PC-9 (cell line): ENCODE results near the gene CIBAR2. TPM values are rescaled to one million over a fixed set of nuclear protein-coding genes. Genes with fewer than 3 reads are reported as not detected.

Source experiments
- BruUV-seq: library from RNA; stranded (reverse); fragments of 400-500 nt; replicated peaks from 2 replicates; lab custom pipeline; 2021; lab: Mats Ljungman, UMichigan
- CTCF ChIA-PET: fragments of 300-600 bp; sonication (Branson Sonifier 250); formaldehyde crosslinking; loops from one replicate; lab custom pipeline; 2022; ENCODE audit warnings: antibody characterized with exemption; lab: Charles Lee
- POLR2A ChIA-PET: fragments of 300-600 bp; sonication (Branson Sonifier 250); formaldehyde crosslinking; loops from one replicate; lab custom pipeline; 2022; ENCODE audit warnings: antibody characterized with exemption; ENCODE audit not compliant: unreplicated experiment; lab: Charles Lee
- DNase-seq, 2 experiments: peaks; one replicate each; pipeline versions ENCODE4 v3.0.0 to v3.0.0-alpha.2; 2015 to 2022; ENCODE audit warnings: mixed read lengths in 1 of 2
- H2AFZ ChIP-seq: fragments of 200-600 bp; sonication (generic); 2 replicates; pipeline ENCODE4 v1.8.1; 2017; ENCODE audit warnings: antibody characterized with exemption
- H3F3A ChIP-seq: fragments of 200-600 bp; sonication (generic); 2 replicates; pipeline ENCODE4 v1.8.1; 2017; ENCODE audit warnings: antibody characterized with exemption, mild to moderate bottlenecking, low read depth; ENCODE audit not compliant: insufficient read depth
- H3K27ac ChIP-seq: fragments of 200-600 bp; sonication (generic); 2 replicates; pipeline ENCODE4 v1.6.1; 2016; ENCODE audit warnings: mixed run types
- H3K27me3 ChIP-seq: fragments of 200-600 bp; sonication (generic); 2 replicates; pipeline ENCODE4 v1.6.1; 2016; ENCODE audit warnings: low read depth, mixed run types; ENCODE audit not compliant: insufficient read depth
- H3K36me3 ChIP-seq: fragments of 200-600 bp; sonication (generic); 2 replicates; pipeline ENCODE4 v1.6.1; 2016; ENCODE audit warnings: low read depth, mixed run types
- H3K4me1 ChIP-seq: fragments of 200-600 bp; sonication (generic); replicated peaks from 2 replicates; pipeline ENCODE4 v1.6.1; 2016; ENCODE audit warnings: mixed run types; ENCODE audit not compliant: insufficient read depth
- H3K4me2 ChIP-seq: fragments of 200-600 bp; sonication (generic); 2 replicates; pipeline ENCODE4 v1.6.1; 2017; ENCODE audit warnings: mixed run types
- H3K4me3 ChIP-seq: fragments of 200-600 bp; sonication (generic); 2 replicates; pipeline ENCODE4 v1.6.1; 2016; ENCODE audit warnings: mixed run types
- H3K79me2 ChIP-seq: fragments of 200-600 bp; sonication (generic); 2 replicates; pipeline ENCODE4 v1.6.1; 2017; ENCODE audit warnings: low read depth, mixed run types
- H3K9me2 ChIP-seq: fragments of 200-600 bp; sonication (generic); 2 replicates; pipeline ENCODE4 v1.8.1; 2017; ENCODE audit warnings: mild to moderate bottlenecking; ENCODE audit not compliant: insufficient read depth
- H3K9me3 ChIP-seq: fragments of 200-600 bp; sonication (generic); 2 replicates; pipeline ENCODE4 v1.8.1; 2016; ENCODE audit warnings: low read depth; ENCODE audit not compliant: insufficient read depth
- H4K20me1 ChIP-seq: fragments of 200-600 bp; sonication (generic); 2 replicates; pipeline ENCODE4 v1.8.1; 2017; ENCODE audit not compliant: insufficient read depth
- CTCF ChIP-seq: fragments of 200-600 bp; sonication (generic); conservative IDR thresholded peaks from 2 replicates; pipeline ENCODE4 v1.6.1; 2017; ENCODE audit warnings: mixed run types, antibody characterized with exemption, mild to moderate bottlenecking, moderate library complexity
- EZH2 ChIP-seq: fragments of 200-600 bp; sonication (generic); IDR thresholded peaks from 2 replicates; pipeline ENCODE4 v1.8.0; 2017; ENCODE audit warnings: antibody characterized with exemption, low read depth
- intact Hi-C: fragments of 100-400 bp; cut with micrococcal nuclease; formaldehyde crosslinking; loops from one replicate; pipeline ENCODE4 v1.10.0; 2022; ENCODE audit not compliant: unreplicated experiment
- total RNA-seq: library from RNA; stranded (reverse); gene quantifications from 2 replicates; pipeline ENCODE4 v1.2.3, GENCODE V29; 2021

Gene CIBAR2
- total RNA-seq, 1 experiment from 2014 or later = not detected

GRCh38 chr16:85072076-85072860 is 40.0 kb downstream of the CIBAR2 start:
- ChIA-PET POLR2A (interaction anchor here (0.6 kb wide), 1 partner anchor 77 kb away, joined by 3 read pairs; no protein-coding TSS in a partner anchor), CTCF (interaction anchor here (0.5 kb wide), 1 partner anchor 50 kb away, joined by 9 read pairs; no protein-coding TSS in a partner anchor)

GRCh38 chr16:85069171-85069570 is 43.1 kb downstream of the CIBAR2 start:
- H3K9me3 ChIP-seq = no peaks in the 10 kb centered on the region
- no peaks in the 10 kb centered on the region for H3K9me2 ChIP-seq
- H3K36me3 ChIP-seq = no peaks in the 10 kb centered on the region
- H3K4me3 ChIP-seq = no peak overlapping the region
- DNase-seq = no peak
- ChIA-PET CTCF (interaction anchor here (0.8 kb wide), 1 partner anchor 11 kb away, joined by 4 read pairs; no protein-coding TSS in a partner anchor), POLR2A (no interaction called here)
- TF ChIP-seq CTCF (no peak), EZH2 (no peak)
- H4K20me1 ChIP-seq = no peaks in the 10 kb centered on the region
- H3K4me2 ChIP-seq = no peak overlapping the region
- intact Hi-C loops = no loop called here
- no peaks in the 10 kb centered on the region for H3K27me3 ChIP-seq
- H3K27ac ChIP-seq = no peak overlapping the region
- H3K4me1 ChIP-seq = no peaks in the 10 kb centered on the region
- H3K79me2 ChIP-seq = no peaks in the 10 kb centered on the region
- H3F3A ChIP-seq = no peaks in the 10 kb centered on the region
- BruUV-seq = no TSS peak
- H2AFZ ChIP-seq = no peak overlapping the region

More at GRCh38 chr16:85072076-85072860, 40.0 kb downstream of the CIBAR2 start:
- Histone ChIP-seq H3K4me2 (no peak overlapping the region), H2AFZ (no peak overlapping the region), H3K27me3 (no peaks in the 10 kb centered on the region), H3K36me3 (no peaks in the 10 kb centered on the region), H3K4me1 (no peaks in the 10 kb centered on the region), H3K4me3 (no peak overlapping the region), H3K79me2 (no peaks in the 10 kb centered on the region), H3K9me3 (no peaks in the 10 kb centered on the region), H3F3A (no peaks in the 10 kb centered on the region), H4K20me1 (no peaks in the 10 kb centered on the region), H3K27ac (no peak overlapping the region), H3K9me2 (no peaks in the 10 kb centered on the region)
- BruUV-seq = no TSS peak
- no peak for DNase-seq
- TF ChIP-seq CTCF (no peak), EZH2 (no peak)
- intact Hi-C loops = no loop called here

GRCh38 chr16:85068746-85069145 is 43.5 kb downstream of the CIBAR2 start:
- DNase-seq = no peak
- H2AFZ ChIP-seq = no peak overlapping the region
- no peak for TF ChIP-seq CTCF
- TF ChIP-seq EZH2 = no peak
- no peaks in the 10 kb centered on the region for H3K79me2 ChIP-seq
- no peaks in the 10 kb centered on the region for H3K9me2 ChIP-seq
- H3K27ac ChIP-seq = no peak overlapping the region
- intact Hi-C loops = no loop called here
- H3K4me3 ChIP-seq = no peak overlapping the region
- ChIA-PET CTCF (interaction anchor here (0.6 to 0.8 kb wide), 2 partner anchors 12 to 36 kb away, joined by 3 to 4 read pairs; no protein-coding TSS in a partner anchor), POLR2A (no interaction called here)
- no peaks in the 10 kb centered on the region for H3K27me3 ChIP-seq
- H4K20me1 ChIP-seq = no peaks in the 10 kb centered on the region
- H3F3A ChIP-seq = no peaks in the 10 kb centered on the region
- no peaks in the 10 kb centered on the region for H3K4me1 ChIP-seq
- no peaks in the 10 kb centered on the region for H3K36me3 ChIP-seq
- no peak overlapping the region for H3K4me2 ChIP-seq
- no TSS peak for BruUV-seq
- H3K9me3 ChIP-seq = no peaks in the 10 kb centered on the region
